H1 (cell line): Measurements from ENCODE around the gene CHRNA5. TPM values are rescaled to one million over a fixed set of nuclear protein-coding genes. Genes with fewer than 3 reads are reported as not detected.
"Not testable (repeated sequence)": the region's sequence is repeated elsewhere in the genome, so short reads cannot be mapped to it uniquely, and the experiment has no call there.

Experiments
- CTCF ChIA-PET: fragments of 300-600 bp; sonication (Branson Sonifier 250); formaldehyde crosslinking; loops from one replicate; lab custom pipeline; 2021; ENCODE audit not compliant: partially characterized antibody; lab: Charles Lee
- POLR2A ChIA-PET: fragments of 300-600 bp; sonication (Branson Sonifier 250); formaldehyde crosslinking; loops from one replicate; lab custom pipeline; 2021; ENCODE audit warnings: inconsistent platforms; ENCODE audit not compliant: partially characterized antibody; lab: Charles Lee
- DNase-seq, 2 experiments: peaks; one replicate each; pipeline versions ENCODE4 v3.0.0 to v3.0.0-alpha.2; 2010 to 2022; ENCODE audit warnings: low spot score in 2 of 2, low read depth in 1 of 2, mixed read lengths in 1 of 2
- FAIRE-seq: peaks from 2 replicates; lab custom pipeline; 2011; peaks lifted over from hg19 to GRCh38; lab: Jason Lieb, UNC
- H2AFZ ChIP-seq: 2 replicates; pipeline ENCODE4 v1.8.1; 2012; ENCODE audit warnings: low read length, inconsistent platforms
- H2AK5ac ChIP-seq: 2 replicates; pipeline ENCODE4 v1.6.1; 2013; ENCODE audit warnings: low read depth, low read length
- H2BK120ac ChIP-seq: replicated peaks from 2 replicates; pipeline ENCODE3; 2013; ENCODE audit warnings: low read depth, low read length, inconsistent platforms
- H2BK12ac ChIP-seq: 2 replicates; pipeline ENCODE4 v1.6.1; 2013; ENCODE audit warnings: low read depth, low read length
- H2BK15ac ChIP-seq: 2 replicates; pipeline ENCODE4 v1.6.1; 2013; ENCODE audit warnings: low read length
- H2BK20ac ChIP-seq: 2 replicates; pipeline ENCODE4 v1.6.1; 2013; ENCODE audit warnings: low read length
- H2BK5ac ChIP-seq: 2 replicates; pipeline ENCODE4 v1.6.1; 2013; ENCODE audit warnings: low read depth, low read length
- H3K14ac ChIP-seq: 2 replicates; pipeline ENCODE4 v1.6.1; 2013; ENCODE audit warnings: inconsistent platforms; ENCODE audit not compliant: insufficient read length
- H3K18ac ChIP-seq: 2 replicates; pipeline ENCODE4 v1.6.1; 2013; ENCODE audit warnings: low read length; ENCODE audit errors: extremely low read depth
- H3K23ac ChIP-seq: 2 replicates; pipeline ENCODE4 v1.6.1; 2013; ENCODE audit warnings: inconsistent platforms; ENCODE audit not compliant: insufficient read length
- H3K23me2 ChIP-seq: 2 replicates; pipeline ENCODE4 v1.6.1; 2013; ENCODE audit warnings: low read depth, low read length
- H3K27ac ChIP-seq: 2 replicates; pipeline ENCODE4 v1.6.1; 2011; ENCODE audit warnings: low read depth, low read length, inconsistent platforms
- H3K27me3 ChIP-seq, 4 experiments: replicated peaks in 1 of 4; 1 replicate in 1 of 4; 2 replicates in 3 of 4; pipeline versions ENCODE4 v1.6.1 to v1.8.1; 2011 to 2013; ENCODE audit warnings: low read length in 3 of 4, mild to moderate bottlenecking in 3 of 4, inconsistent platforms in 2 of 4, mixed read lengths in 2 of 4, moderate library complexity in 1 of 4; ENCODE audit not compliant: control insufficient read depth in 3 of 4, insufficient read depth in 3 of 4; ENCODE audit errors: extremely low read depth in 1 of 4
- H3K36me3 ChIP-seq, 4 experiments: 2 replicates each; pipeline versions ENCODE4 v1.6.1 to v1.8.1; 2011 to 2013; ENCODE audit warnings: mild to moderate bottlenecking in 4 of 4, low read length in 3 of 4, moderate library complexity in 2 of 4, control low read depth in 1 of 4, inconsistent platforms in 1 of 4; ENCODE audit not compliant: insufficient read depth in 4 of 4, control insufficient read depth in 2 of 4
- H3K4ac ChIP-seq: replicated peaks from 2 replicates; pipeline ENCODE3; 2013; ENCODE audit warnings: low read length, low read depth, mixed read lengths, inconsistent platforms; ENCODE audit not compliant: insufficient read length
- H3K4me1 ChIP-seq, 4 experiments: replicated peaks in 1 of 4; 1 replicate in 1 of 4; 2 replicates in 3 of 4; pipeline versions ENCODE4 v1.6.1 to v1.8.1; 2011 to 2013; ENCODE audit warnings: low read length in 3 of 4, inconsistent platforms in 2 of 4, mixed read lengths in 1 of 4; ENCODE audit not compliant: insufficient read depth in 4 of 4, control insufficient read depth in 3 of 4
- H3K4me2 ChIP-seq, 2 experiments: 2 replicates each; pipeline versions ENCODE4 v1.6.1 to v1.8.1; 2011 to 2013; ENCODE audit warnings: low read depth in 2 of 2, low read length in 2 of 2, control low read depth in 1 of 2, inconsistent platforms in 1 of 2, mild to moderate bottlenecking in 1 of 2; ENCODE audit not compliant: insufficient read depth in 1 of 2
- H3K4me3 ChIP-seq, 4 experiments: fragments of 200-600, 300-600 bp in 1 of 4; sonication (generic), shearing (Covaris generic), sonication (Bioruptor Twin) in 1 of 4; 2 replicates each; pipeline versions ENCODE4 v1.5.1 to v1.8.1; 2011 to 2016; ENCODE audit warnings: low read length in 4 of 4, low read depth in 3 of 4, control low read depth in 2 of 4, inconsistent platforms in 2 of 4, mild to moderate bottlenecking in 2 of 4, mixed read lengths in 1 of 4, moderate library complexity in 1 of 4; ENCODE audit not compliant: insufficient read depth in 2 of 4; ENCODE audit errors: extremely low read depth in 1 of 4
- H3K56ac ChIP-seq: replicated peaks from 2 replicates; pipeline ENCODE3; 2013; ENCODE audit warnings: low read depth, mild to moderate bottlenecking, mixed read lengths, low read length, inconsistent platforms; ENCODE audit not compliant: insufficient read length
- H3K79me1 ChIP-seq: 2 replicates; pipeline ENCODE4 v1.6.1; 2013; ENCODE audit warnings: low read depth, low read length, control low read depth
- H3K79me2 ChIP-seq, 2 experiments: 2 replicates each; pipeline versions ENCODE4 v1.6.1 to v1.8.1; 2012 to 2013; ENCODE audit warnings: low read length in 2 of 2, mild to moderate bottlenecking in 2 of 2, inconsistent platforms in 1 of 2; ENCODE audit not compliant: insufficient read depth in 2 of 2, control insufficient read depth in 1 of 2
- H3K9ac ChIP-seq, 4 experiments: replicated peaks in 1 of 4; 1 replicate in 1 of 4; 2 replicates in 3 of 4; pipeline versions ENCODE4 v1.6.1 to v1.8.1; 2011 to 2013; ENCODE audit warnings: low read depth in 3 of 4, low read length in 3 of 4, control low read depth in 2 of 4, mild to moderate bottlenecking in 2 of 4, moderate library complexity in 2 of 4, inconsistent platforms in 1 of 4; ENCODE audit errors: extremely low read depth in 1 of 4
- H3K9me3 ChIP-seq, 2 experiments: 2 replicates each; pipeline versions ENCODE4 v1.6.1 to v1.8.1; 2012 to 2013; ENCODE audit warnings: mild to moderate bottlenecking in 2 of 2, moderate library complexity in 2 of 2, control low read depth in 1 of 2, inconsistent platforms in 1 of 2, low read depth in 1 of 2, low read length in 1 of 2, mixed read lengths in 1 of 2; ENCODE audit not compliant: insufficient read depth in 2 of 2
- H4K20me1 ChIP-seq, 2 experiments: replicated peaks in 1 of 2; 2 replicates each; pipeline versions ENCODE3 to v1.8.1; 2011 to 2013; ENCODE audit warnings: inconsistent platforms in 2 of 2, low read length in 2 of 2, mild to moderate bottlenecking in 1 of 2; ENCODE audit not compliant: insufficient read depth in 2 of 2, control insufficient read depth in 1 of 2
- H4K5ac ChIP-seq: 2 replicates; pipeline ENCODE4 v1.6.1; 2013; ENCODE audit warnings: low read length, low read depth, mixed read lengths, inconsistent platforms; ENCODE audit not compliant: insufficient read length
- H4K8ac ChIP-seq: 2 replicates; pipeline ENCODE4 v1.8.0; 2013; ENCODE audit warnings: mild to moderate bottlenecking, moderate library complexity, low read length, inconsistent platforms; ENCODE audit not compliant: insufficient read depth; ENCODE audit errors: extremely low read depth
- H4K91ac ChIP-seq: replicated peaks from 2 replicates; pipeline ENCODE3; 2013; ENCODE audit warnings: low read length, mixed read lengths, inconsistent platforms; ENCODE audit not compliant: insufficient read length
- WGBS, 2 experiments: shearing (Covaris generic) in 1 of 2; methylation state at CpG; one replicate each; pipeline versions ENCODE4 v1.1.6 to v1.1.7; 2013 to 2015; ENCODE audit warnings: low lambda C conversion rate in 2 of 2, mixed read lengths in 2 of 2, inconsistent platforms in 1 of 2, low coverage in 1 of 2, missing lambda C conversion rate in 1 of 2; ENCODE audit not compliant: insufficient replicate concordance in 2 of 2, insufficient coverage in 1 of 2, insufficient read length in 1 of 2; ENCODE audit errors: extremely low coverage in 1 of 2, missing lambda C conversion rate in 1 of 2; 5-methylcytosine and 5-hydroxymethylcytosine counted together
- polyA plus RNA-seq, 7 experiments: library from polyadenylated mRNA; depleted of rRNA in 3 of 7; stranded (reverse) in 5 of 7; unstranded in 2 of 7; fragments of >200 nt in 5 of 7; fragments of 200-250 nt in 2 of 7; gene quantifications; 1 replicate in 5 of 7; 2 replicates in 1 of 7; 4 replicates in 1 of 7; pipeline versions ENCODE4 v1.2.1 to v1.2.3, GENCODE V29; 2011 to 2013; ENCODE audit warnings: missing spikeins in 2 of 7, mixed read lengths in 2 of 7
- total RNA-seq: library from RNA; stranded (reverse); fragmentation: NEBNext Ultra II Directional; extraction: Animal tissue kit (Norgen Biotek cat#: 25700); gene quantifications from 2 replicates; pipeline ENCODE4 v1.2.1, GENCODE V29; 2021

CHRNA5 gene
- total and polyA plus RNA-seq, 2 of the 8 experiments (the other 6 are each of a cell fraction or from before 2014, with no cell fraction given) = 13.5 to 31.4 TPM

DNA sequence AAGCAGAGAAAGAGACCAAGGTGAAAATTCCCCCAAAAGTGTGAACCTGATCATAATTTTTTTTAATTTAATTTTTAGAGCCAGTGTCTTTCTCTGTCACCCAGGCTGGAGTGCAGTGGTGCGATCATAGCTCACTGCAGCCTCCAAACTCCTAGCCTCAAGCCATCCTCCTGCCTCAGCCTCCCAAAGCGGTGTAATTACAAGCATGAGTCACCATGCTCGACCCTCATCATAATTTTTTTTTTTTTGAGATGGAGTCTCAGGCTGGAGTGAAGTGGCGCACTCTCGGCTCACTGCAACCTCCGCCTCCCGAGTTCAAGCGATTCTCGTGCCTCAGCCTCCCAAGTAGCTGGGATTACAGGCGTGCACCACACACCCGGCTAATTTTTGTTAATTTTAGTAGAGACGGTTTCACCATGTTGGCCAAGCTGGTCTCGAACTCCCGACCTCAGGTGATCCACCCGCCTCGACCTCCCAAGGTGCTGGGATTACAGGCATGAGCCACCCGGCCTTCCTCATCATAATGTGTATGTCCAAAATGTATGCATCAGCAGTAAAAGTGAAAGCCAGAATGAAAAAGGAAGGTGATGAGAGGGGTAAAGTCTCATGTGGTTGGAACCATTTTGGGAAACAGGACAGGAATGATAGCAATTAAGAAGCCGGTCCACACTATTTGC, 25.7 kb upstream of the CHRNA5 start:
- not testable (repeated sequence) for H3K4ac ChIP-seq, DNase-seq

More for the DNA sequence above, 25.7 kb upstream of the CHRNA5 start:
- peak overlapping the region; percentile 78 to 94 for H3K4me2 ChIP-seq
- not testable (repeated sequence) for H2BK12ac ChIP-seq, H4K8ac ChIP-seq, H3K9me3 ChIP-seq, H3K27me3 ChIP-seq, H2BK120ac ChIP-seq, H2BK15ac ChIP-seq, H2AK5ac ChIP-seq, H3K56ac ChIP-seq, H3K14ac ChIP-seq, H4K20me1 ChIP-seq, H3K79me1 ChIP-seq, H3K23me2 ChIP-seq, H3K23ac ChIP-seq, H3K4me1 ChIP-seq, FAIRE-seq, H2BK20ac ChIP-seq
- WGBS, 2 experiments = 90% methylated on average over 18 of the region's 18 CpGs; no CpG with 5 or more reads in 1 of the 2 experiments
- H4K91ac ChIP-seq = peak overlapping the region; percentile 96
- peak overlapping the region; percentile 67; the same call in 1 of the 2 replicates for H3K18ac ChIP-seq
- H2AFZ ChIP-seq = peak overlapping the region; percentile 90
- peaks cover 2 to 26% (median 6%) of the 10 kb centered on the region in 4 experiments; a peak in 7 of 8 replicates for H3K36me3 ChIP-seq
- H4K5ac ChIP-seq = peak overlapping the region; percentile 95
- peak overlapping the region in 2 of 4 experiments; percentile 88 to 89; a peak in 5 of 7 replicates for H3K9ac ChIP-seq
- H3K79me2 ChIP-seq = peaks cover 0 to 22% of the 10 kb centered on the region in 2 experiments; a peak in 2 of 4 replicates
- ChIA-PET POLR2A (interaction anchor here (0.8 to 2.9 kb wide), 13 partner anchors 10 to 241 kb away, joined by 3 to 17 read pairs (median 5); partner anchors contain the start of genes CHRNA5, HYKK and IREB2), CTCF (interaction anchor here (0.6 to 1.0 kb wide), 3 partner anchors 80 to 232 kb away, joined by 3 to 5 read pairs (median 3); no protein-coding TSS in a partner anchor)
- peak overlapping the region; percentile 82 to 93 (median 92) for H3K4me3 ChIP-seq
- H3K27ac ChIP-seq = peak overlapping the region; percentile 92; the same call in 1 of the 2 replicates
- H2BK5ac ChIP-seq = peak overlapping the region; percentile 89
